ENCODE measurements around the gene SMOC2.

The SMOC2 gene

GRCh38 chr6:168670401-168670985 lies 229.5 kb downstream of the SMOC2 start:
- no peak for DNase-seq (ENCODE audit: low read depth)
- TF ChIP-seq, protein P1, sequence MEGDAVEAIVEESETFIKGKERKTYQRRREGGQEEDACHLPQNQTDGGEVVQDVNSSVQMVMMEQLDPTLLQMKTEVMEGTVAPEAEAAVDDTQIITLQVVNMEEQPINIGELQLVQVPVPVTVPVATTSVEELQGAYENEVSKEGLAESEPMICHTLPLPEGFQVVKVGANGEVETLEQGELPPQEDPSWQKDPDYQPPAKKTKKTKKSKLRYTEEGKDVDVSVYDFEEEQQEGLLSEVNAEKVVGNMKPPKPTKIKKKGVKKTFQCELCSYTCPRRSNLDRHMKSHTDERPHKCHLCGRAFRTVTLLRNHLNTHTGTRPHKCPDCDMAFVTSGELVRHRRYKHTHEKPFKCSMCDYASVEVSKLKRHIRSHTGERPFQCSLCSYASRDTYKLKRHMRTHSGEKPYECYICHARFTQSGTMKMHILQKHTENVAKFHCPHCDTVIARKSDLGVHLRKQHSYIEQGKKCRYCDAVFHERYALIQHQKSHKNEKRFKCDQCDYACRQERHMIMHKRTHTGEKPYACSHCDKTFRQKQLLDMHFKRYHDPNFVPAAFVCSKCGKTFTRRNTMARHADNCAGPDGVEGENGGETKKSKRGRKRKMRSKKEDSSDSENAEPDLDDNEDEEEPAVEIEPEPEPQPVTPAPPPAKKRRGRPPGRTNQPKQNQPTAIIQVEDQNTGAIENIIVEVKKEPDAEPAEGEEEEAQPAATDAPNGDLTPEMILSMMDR (IDR thresholded peaks at IDR 0.05; ENCODE audit: insufficient read depth, low read depth, low read length, missing control alignments): no peak
- no peak overlapping the region for H3K4me3 ChIP-seq (ENCODE audit: low read depth, low read length)

GRCh38 chr6:168671028-168671862 lies 230.3 kb downstream of the SMOC2 start:
- TF ChIP-seq, protein P1 (IDR thresholded peaks at IDR 0.05; ENCODE audit: insufficient read depth, low read depth, low read length, missing control alignments): no peak
- no peak for DNase-seq (ENCODE audit: low read depth)
- no peak overlapping the region for H3K4me3 ChIP-seq (ENCODE audit: low read depth, low read length)

DNA sequence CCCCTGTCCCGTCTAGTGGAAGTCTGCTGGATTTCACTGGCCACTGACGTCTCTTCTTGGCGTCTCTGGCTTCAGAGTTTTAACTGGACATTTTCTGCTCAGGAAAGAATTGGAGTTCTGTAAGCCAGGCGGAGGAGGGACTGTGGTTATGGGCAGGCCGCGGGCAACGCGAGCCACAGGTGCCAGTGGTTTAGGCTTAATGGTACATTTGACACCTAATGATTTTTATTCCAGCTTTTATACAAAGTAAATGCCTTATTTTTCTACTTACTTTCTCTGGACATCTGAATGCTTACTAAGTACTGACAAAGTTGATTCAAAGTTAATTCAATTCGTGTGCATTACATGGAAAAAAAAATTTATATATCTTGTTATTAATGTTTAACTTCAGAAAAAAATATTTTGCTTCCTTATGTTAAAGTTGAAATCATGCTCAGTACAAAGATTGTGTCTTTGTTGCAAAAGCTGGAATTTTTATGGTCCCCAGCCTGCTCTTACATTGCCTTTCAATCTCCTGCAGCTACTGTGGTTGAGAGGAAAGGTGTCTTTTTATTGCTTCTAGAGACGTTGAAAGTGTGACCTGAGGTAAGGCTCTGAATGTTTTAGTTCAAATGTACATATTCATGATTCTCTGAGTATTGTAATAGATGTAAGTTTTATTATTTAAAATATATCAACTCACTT lies 231.0 kb downstream of the SMOC2 start:
- TF ChIP-seq, protein P1 (IDR thresholded peaks at IDR 0.05; ENCODE audit: insufficient read depth, low read depth, low read length, missing control alignments): no peak
- no peak for DNase-seq (ENCODE audit: low read depth)

GRCh38 chr6:168674595-168674994 lies 233.6 kb downstream of the SMOC2 start:
- DNase-seq (ENCODE audit: low read depth): no peak
- TF ChIP-seq, protein P1 (IDR thresholded peaks at IDR 0.05; ENCODE audit: insufficient read depth, low read depth, low read length, missing control alignments): no peak
- H3K4me3 ChIP-seq (ENCODE audit: low read depth, low read length): no peak overlapping the region

More for the DNA sequence above, 231.0 kb downstream of the SMOC2 start:
- no peak overlapping the region for H3K4me3 ChIP-seq (ENCODE audit: low read depth, low read length)

DNA sequence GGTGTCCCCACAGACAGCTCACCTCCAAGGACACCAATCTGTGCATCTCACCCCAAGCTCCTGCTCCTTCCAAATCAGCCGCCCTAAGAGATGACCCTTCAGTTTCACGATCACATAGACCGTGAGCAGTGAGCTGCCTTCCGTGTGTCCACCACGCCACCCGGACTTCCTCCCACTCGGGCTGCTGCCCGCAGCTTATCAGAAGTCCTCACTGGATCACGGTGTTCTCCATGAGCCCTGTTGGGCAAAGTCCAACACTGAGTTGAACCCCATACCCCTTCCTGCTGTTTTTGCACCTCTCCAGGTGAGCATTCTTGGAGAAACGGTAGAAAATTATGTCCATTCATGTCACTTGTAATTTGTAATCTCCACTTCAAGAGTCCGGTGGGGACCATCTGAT lies 234.4 kb downstream of the SMOC2 start:
- TF ChIP-seq, protein P1 (IDR thresholded peaks at IDR 0.05; ENCODE audit: insufficient read depth, low read depth, low read length, missing control alignments): no peak
- H3K4me3 ChIP-seq (ENCODE audit: low read depth, low read length): no peak overlapping the region
- DNase-seq (ENCODE audit: low read depth): no peak

GRCh38 chr6:168675933-168676551 lies 235.1 kb downstream of the SMOC2 start:
- TF ChIP-seq, protein P1 (IDR thresholded peaks at IDR 0.05; ENCODE audit: insufficient read depth, low read depth, low read length, missing control alignments): no peak
- DNase-seq (ENCODE audit: low read depth): no peak
- no peak overlapping the region for H3K4me3 ChIP-seq (ENCODE audit: low read depth, low read length)

Data from GM12865 (cell line).